GM21423 (cell line): ENCODE measurements around the gene MRAS.
"Not testable (repeated sequence)": the region's sequence is repeated elsewhere in the genome, so short reads cannot be mapped to it uniquely, and the experiment has no call there.

ENCODE experiments used
- ATAC-seq: cut with Tn5 transposase; IDR thresholded peaks from one replicate; pipeline ENCODE4 v1.9.1; 2021; ENCODE audit warnings: mild to moderate bottlenecking, moderate library complexity; ENCODE audit not compliant: unreplicated experiment

The MRAS gene

DNA sequence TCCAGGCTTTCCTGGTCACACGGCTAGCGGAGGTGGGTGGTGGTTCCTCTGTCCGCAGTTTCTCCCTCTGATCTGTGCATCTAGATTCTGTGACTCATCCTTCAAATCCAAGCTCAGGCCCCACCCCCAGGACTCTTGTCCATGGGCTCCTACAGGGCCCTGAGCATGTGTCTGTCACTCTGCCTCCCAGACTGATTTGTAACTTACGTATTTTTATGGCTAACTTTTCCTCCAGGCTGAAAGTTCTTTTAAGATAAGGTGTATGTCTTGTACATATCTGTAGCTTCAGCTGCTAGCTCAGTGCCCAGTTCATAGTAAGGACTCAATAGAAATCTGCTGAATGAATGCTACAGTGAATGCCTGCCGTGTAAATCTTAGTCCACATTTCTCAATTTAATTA lies 94.1 kb downstream of the MRAS start:
- no peak for ATAC-seq

DNA sequence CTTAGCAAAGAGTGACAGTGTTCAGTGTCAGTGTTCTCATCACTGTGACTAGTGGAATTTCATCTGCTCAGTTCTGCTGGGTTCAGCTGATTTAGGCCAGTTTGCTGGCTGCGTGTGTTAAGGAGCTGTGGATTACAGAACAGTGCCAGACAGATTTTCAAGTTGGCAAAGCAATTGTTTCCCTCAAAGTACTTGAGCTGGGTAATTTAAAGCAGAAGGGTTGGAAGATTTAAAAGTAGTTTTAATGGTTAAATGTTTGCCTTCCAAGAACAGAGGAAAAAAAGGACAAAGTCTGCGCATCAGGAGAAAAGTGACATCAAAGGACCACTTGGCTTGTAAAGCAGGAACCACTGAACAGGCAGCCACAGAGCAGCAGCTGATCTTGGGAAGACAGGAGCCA lies 94.7 kb downstream of the MRAS start:
- ATAC-seq = no peak

DNA sequence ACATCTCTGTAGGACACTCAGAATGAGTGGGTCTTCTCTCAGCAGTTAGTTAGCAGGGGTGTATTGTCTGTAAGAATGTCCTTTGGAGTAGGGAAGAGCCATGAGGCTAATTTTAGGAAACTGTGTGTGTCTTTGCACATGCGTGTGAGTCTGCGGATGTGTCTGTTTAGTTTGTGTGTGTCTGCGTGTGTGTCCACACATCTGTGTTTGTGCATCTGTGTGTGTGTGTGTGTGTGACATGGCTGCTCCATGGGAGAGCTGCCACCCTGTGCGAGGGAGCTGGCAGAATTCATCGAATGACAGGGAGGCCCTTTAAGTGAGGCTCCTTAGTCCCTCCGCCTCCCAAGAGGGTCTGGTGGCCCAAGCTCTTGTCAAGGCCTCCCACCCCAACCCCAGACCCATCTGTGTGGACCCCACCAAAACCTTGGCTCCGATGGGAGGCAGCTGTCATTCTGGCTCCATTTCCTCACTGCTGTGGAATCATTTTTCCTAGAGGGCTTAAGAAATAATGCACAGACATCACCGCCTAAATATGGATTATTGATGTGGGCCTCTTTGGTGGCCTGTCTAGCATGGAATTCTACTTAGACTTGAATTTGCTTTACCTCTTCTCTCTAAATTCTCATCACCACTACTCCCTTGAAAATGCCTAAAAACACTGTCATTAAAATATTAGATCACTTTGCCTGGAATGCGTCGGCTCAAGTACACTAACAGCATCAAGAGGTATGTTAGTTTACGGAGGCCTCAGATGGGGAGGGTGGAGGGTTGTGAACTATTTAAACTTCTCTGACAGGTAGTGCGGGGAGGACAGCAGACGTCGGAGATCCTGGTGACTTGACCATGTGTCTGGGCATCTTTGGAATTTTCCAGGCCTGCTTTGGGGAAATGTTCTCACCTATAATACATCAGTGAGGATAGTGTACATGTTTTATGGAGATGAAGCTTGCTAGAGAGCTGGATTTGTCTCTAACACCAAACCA lies 95.4 kb downstream of the MRAS start:
- no peak for ATAC-seq

DNA sequence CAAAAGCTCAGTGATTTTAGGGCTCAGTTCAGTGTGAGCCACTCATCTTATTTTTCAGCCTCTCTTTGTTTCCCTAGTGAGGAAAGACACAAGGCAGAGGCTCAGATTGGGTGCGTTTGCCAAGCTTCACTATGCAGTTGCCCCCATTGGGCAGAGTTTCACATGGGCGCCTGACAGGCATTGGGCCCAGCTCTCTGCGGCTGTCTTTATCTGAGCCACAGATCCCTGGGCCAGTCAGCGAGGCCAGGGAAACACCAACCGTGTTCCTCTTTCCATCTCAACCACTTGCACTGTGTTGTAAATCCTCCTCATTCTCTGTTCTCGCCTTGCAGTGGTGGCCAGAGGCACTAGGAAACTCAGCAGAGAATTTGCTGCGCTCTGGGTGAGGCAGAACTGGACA lies 96.9 kb downstream of the MRAS start:
- ATAC-seq = no peak

DNA sequence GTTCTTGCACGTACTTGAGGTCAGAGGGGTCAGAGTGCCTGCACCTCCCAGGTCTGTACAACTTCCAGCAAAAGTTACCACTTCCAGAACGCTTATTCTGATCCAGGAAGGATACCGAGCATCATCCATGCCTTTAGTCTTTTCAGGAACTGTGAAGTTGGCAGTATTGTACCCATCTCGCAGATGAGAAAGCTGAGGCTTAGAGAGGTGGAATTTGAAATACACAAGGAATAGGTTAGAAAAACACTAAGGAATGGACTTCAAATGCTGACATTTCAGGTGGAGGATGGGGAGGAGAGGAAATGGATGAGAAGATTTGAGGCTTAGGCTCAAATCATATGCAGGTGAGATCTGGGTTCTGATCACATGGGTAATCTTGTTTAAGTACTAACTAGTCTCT lies 97.3 kb downstream of the MRAS start:
- ATAC-seq = no peak

DNA sequence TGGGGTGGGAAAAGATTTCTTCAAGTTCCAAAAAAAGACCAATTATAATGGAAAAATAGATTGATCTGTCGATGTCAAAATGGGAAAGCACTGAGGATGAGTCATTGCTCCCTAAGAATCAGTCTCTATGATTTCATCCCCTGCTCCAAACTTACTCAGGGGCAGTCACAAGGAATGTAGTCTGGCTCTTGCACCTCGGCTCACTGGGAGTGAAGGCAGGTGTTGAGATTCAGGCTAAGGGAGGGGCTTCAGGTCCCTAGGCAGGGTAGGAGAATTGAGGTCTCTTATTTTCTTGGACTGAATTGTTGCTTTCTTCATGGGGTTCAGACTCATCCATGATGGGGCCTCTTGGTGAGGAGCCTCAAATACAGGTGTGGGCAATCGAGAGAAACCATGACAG lies 100.3 kb downstream of the MRAS start:
- ATAC-seq = no peak

DNA sequence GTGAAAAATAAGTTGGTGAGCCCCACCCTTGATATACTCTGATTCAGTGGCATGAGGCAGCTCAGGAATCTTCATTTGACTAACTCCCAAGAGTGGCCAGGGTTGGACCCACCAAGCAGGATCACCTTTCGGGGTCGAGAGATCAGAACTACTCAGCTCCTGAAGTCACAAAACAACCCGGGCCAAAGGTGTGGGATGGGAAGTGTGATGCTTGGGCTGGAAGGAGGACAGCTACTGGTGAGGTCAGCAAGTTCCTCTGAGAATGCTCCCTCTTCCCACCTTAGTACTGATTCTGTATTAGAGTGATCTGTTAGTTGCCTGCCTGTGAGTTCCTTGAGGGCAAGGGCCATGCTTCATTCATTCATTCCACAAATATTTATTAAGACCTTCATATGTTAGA lies 101.1 kb downstream of the MRAS start:
- ATAC-seq = no peak

DNA sequence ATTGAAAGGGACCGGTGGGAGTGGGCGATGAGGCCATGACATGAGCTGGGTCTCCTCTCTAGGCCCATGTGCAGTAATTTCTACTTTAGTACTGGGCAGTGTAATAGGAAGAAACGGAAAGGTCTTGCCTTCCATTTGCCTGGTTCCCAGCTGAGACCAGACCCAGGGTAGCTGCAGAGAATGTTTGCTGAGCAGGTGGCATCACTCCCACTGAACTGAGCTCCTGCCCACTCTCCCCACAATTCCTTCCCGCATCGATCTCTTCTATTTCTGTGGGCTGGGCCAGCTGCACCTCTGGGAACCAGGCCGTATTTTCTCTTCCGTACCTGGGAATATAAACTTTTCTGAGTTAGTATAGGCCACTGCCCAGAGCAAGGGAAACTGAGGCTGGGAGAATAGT lies 101.8 kb downstream of the MRAS start:
- ATAC-seq = no peak

DNA sequence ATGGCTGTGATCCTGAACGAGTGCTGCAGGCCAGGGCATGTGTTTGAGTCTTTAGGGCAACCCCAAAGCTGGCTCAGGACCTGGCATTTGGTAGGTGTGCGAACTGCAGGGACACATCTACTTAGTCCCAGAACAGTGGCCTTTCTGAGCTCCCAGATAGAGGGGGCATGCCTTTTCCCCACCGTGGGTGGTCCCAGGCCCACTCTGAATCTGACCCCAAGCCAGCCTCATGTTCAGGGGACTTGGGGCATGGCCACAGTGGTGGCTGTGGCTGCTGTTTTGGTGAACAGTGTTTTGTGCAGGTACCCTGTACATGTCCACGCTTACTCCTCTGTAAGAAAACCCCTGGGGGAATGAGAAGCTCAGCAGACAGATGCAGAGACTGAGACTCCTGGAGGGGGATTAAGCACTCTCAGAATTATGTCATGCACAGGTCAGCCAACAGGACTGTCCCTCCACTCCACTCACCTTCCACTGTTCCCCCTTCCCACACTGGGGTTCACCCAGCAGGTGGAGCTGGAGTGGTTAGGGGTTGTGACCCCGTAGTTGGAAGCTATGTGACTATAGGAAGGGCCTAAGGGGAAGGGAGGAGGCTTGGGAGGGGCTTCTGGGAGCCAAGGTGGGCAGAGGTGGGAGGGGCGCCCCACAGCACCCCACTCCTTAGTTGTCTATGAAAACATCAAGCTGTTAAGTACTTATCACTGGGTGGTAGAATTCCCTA lies 102.5 kb downstream of the MRAS start:
- ATAC-seq = no peak

DNA sequence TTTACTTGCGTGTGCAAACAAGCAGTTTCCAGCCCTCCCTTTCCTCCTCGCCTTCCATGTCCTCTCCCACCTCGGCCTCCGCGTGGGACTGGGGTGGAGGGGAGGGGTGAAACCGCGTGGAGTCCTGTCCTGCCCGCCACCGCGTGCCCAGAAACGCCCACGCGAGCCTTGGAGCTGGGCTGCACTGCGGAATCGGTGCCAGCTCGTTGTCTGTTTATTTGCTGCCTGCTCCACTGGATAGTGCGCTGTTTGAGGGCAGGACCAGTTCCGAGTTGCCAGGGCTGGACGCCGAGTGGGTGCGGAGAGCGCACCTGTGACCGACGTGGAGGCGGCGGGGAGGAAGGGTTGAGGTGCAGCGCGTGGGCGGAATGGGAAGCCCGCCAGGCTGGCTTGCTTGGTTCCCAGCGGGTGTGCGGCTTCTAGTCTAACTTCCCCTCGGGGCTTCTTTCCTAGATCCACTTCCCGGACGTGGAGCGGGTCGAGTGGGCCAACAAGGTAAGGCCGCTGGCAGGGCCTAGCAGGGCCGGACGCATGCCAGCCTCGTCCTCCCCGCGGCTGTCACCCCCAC lies 103.3 kb downstream of the MRAS start:
- no peak for ATAC-seq

DNA sequence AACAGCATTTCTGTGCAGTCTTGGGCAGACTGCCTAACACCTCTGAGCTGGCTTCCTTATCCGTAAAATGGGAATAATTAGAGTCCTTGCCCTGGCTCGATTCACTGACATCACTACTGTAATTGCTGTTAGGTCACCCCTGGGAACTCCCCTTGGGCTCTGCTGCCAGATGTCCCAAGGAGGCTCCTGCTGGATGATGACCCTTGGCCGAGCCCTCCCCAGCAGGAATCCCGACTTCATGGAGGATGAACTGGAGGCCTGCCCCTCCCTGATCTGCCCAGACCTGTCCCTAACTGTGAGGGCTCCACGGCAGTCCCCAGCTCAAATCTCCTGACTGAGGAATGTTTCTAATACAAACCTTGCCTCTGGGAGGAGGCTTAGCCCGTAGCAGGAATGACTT lies 104.1 kb downstream of the MRAS start:
- no peak for ATAC-seq

DNA sequence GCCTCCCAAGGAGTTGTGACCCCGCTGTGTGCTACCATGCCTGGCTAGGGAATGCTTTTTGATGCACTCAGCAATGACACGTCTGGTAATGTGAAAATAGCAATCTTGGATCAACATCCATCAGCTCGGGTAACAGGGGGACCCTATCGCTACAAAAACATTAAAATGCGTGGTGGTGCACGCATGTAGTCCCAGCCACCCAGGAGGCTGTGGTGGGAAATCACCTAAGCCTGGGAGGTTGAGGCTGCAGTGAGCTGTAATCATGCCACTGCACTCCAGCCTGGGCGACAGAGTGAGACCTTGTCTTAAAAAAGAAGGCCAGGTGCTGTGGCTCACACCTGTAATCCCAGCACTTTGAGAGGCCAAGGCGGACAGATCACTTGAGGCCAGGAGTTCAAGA lies 105.6 kb downstream of the MRAS start:
- not testable (repeated sequence) for ATAC-seq
